ENCODE data around the gene C1QTNF1.

The C1QTNF1 gene

GRCh38 chr17:79074649-79075445 lies 50.9 kb downstream of the C1QTNF1 start, which contains the start of gene ENGASE:
Gene ENGASE, plus strand, starts transcription at chr17:79074824. Its CDS starts 121 bp downstream, at chr17:79074945.
- in situ Hi-C loops (cut with MboI; ENCODE audit: low sequenced_read_pairs) = loop anchor here (25.0 kb wide), 1 partner anchor 312 kb away; no protein-coding TSS in a partner anchor

- in situ Hi-C loops (cut with MboI; ENCODE audit: low sequenced_read_pairs) = no loop called here
These were observed 51.4 kb downstream of the C1QTNF1 start for GRCh38 chr17:79075446-79075750.

- in situ Hi-C loops (cut with MboI; ENCODE audit: low sequenced_read_pairs) = no loop called here
These were observed 52.0 kb downstream of the C1QTNF1 start for GRCh38 chr17:79075861-79076406.

- in situ Hi-C loops (cut with MboI; ENCODE audit: low sequenced_read_pairs) = no loop called here
These were observed 53.6 kb downstream of the C1QTNF1 start for GRCh38 chr17:79077587-79077986.

- in situ Hi-C loops (cut with MboI; ENCODE audit: low sequenced_read_pairs) = no loop called here
These were observed 54.7 kb downstream of the C1QTNF1 start for GRCh38 chr17:79078476-79079190.

GRCh38 chr17:79079421-79080200 lies 55.6 kb downstream of the C1QTNF1 start:
- in situ Hi-C loops (cut with MboI; ENCODE audit: low sequenced_read_pairs) = no loop called here

GRCh38 chr17:79080349-79080748 lies 56.4 kb downstream of the C1QTNF1 start:
- in situ Hi-C loops (cut with MboI; ENCODE audit: low sequenced_read_pairs) = no loop called here

GRCh38 chr17:79080761-79081290 lies 56.9 kb downstream of the C1QTNF1 start:
- in situ Hi-C loops (cut with MboI; ENCODE audit: low sequenced_read_pairs) = no loop called here

- in situ Hi-C loops (cut with MboI; ENCODE audit: low sequenced_read_pairs) = no loop called here
These were observed 57.8 kb downstream of the C1QTNF1 start for GRCh38 chr17:79081571-79082276.

- in situ Hi-C loops (cut with MboI; ENCODE audit: low sequenced_read_pairs) = no loop called here
These were observed 58.6 kb downstream of the C1QTNF1 start for GRCh38 chr17:79082311-79083190.

GRCh38 chr17:79083191-79083971 lies 59.4 kb downstream of the C1QTNF1 start:
- in situ Hi-C loops (cut with MboI; ENCODE audit: low sequenced_read_pairs) = no loop called here

- in situ Hi-C loops (cut with MboI; ENCODE audit: low sequenced_read_pairs) = no loop called here
These were observed 60.6 kb downstream of the C1QTNF1 start for GRCh38 chr17:79084291-79085153.

- in situ Hi-C loops (cut with MboI; ENCODE audit: low sequenced_read_pairs) = no loop called here
These were observed 61.4 kb downstream of the C1QTNF1 start for GRCh38 chr17:79085154-79085920.

- in situ Hi-C loops (cut with MboI; ENCODE audit: low sequenced_read_pairs) = no loop called here
These were observed 62.1 kb downstream of the C1QTNF1 start for GRCh38 chr17:79085921-79086551.

GRCh38 chr17:79086609-79087427 lies 62.8 kb downstream of the C1QTNF1 start:
- in situ Hi-C loops (cut with MboI; ENCODE audit: low sequenced_read_pairs) = no loop called here
